Breast epithelium (tissue), 3 donors: ENCODE data around the gene FLVCR2.

Experiments used
- CTCF ChIP-seq, 3 donors: fragments of 450-650 bp; IDR thresholded peaks; one replicate each; pipeline ENCODE4 v1.5.1; 2016 to 2017; ENCODE audit warnings: antibody characterized with exemption in 3 of 3, mild to moderate bottlenecking in 3 of 3, moderate library complexity in 3 of 3
- POLR2AphosphoS5 ChIP-seq, 3 donors: sonication (generic); formaldehyde crosslinking; IDR thresholded peaks; one replicate each; pipeline ENCODE4 v1.6.1; 2017; ENCODE audit warnings: antibody characterized with exemption in 3 of 3

GRCh38 chr14:75577090-75577489 lies 1.3 kb upstream of the FLVCR2 start:
- TF ChIP-seq CTCF (IDR thresholded peaks at IDR 0.05), result no peak
- no peak for TF ChIP-seq POLR2AphosphoS5 (IDR thresholded peaks at IDR 0.05)
